Mesenchymal stem cell (in vitro differentiated cells and primary cell): ENCODE data around the gene PTCH1.

Experiments used
- DNase-seq: peaks from one replicate; pipeline ENCODE4 v3.0.0-alpha.2; 2013
- H2AFZ ChIP-seq: one replicate; pipeline ENCODE4 v1.6.1; 2013; ENCODE audit warnings: low read depth, mild to moderate bottlenecking, control low read depth, inconsistent platforms, low read length, moderate library complexity
- H2AK5ac ChIP-seq: 2 replicates; pipeline ENCODE4 v1.6.1; 2013; ENCODE audit warnings: low read length, moderate library complexity, mild to moderate bottlenecking, inconsistent platforms; ENCODE audit not compliant: severe bottlenecking
- H2BK120ac ChIP-seq: one replicate; pipeline ENCODE4 v1.6.1; 2013; ENCODE audit warnings: low read depth, mild to moderate bottlenecking, inconsistent platforms, low read length, moderate library complexity
- H2BK12ac ChIP-seq, 2 experiments: one replicate each; pipeline ENCODE4 v1.6.1; 2013; ENCODE audit warnings: inconsistent platforms in 2 of 2, low read length in 2 of 2, mild to moderate bottlenecking in 2 of 2, moderate library complexity in 2 of 2, control low read depth in 1 of 2
- H2BK15ac ChIP-seq: one replicate; pipeline ENCODE4 v1.6.1; 2013; ENCODE audit warnings: mild to moderate bottlenecking, low read depth, inconsistent platforms; ENCODE audit not compliant: poor library complexity, severe bottlenecking
- H2BK5ac ChIP-seq: 2 replicates; pipeline ENCODE4 v1.6.1; 2013; ENCODE audit warnings: low read depth, mild to moderate bottlenecking, low read length, control low read depth, inconsistent platforms; ENCODE audit not compliant: poor library complexity, severe bottlenecking
- H3K14ac ChIP-seq, 2 experiments: one replicate each; pipeline ENCODE4 v1.6.1; 2013; ENCODE audit warnings: inconsistent platforms in 2 of 2, low read length in 2 of 2, control low read depth in 1 of 2, mild to moderate bottlenecking in 1 of 2, moderate library complexity in 1 of 2
- H3K18ac ChIP-seq, 2 experiments: one replicate each; pipeline ENCODE4 v1.6.1; 2013; ENCODE audit warnings: inconsistent platforms in 2 of 2, low read length in 2 of 2, control low read depth in 1 of 2, low read depth in 1 of 2, mild to moderate bottlenecking in 1 of 2
- H3K23ac ChIP-seq, 2 experiments: one replicate each; pipeline ENCODE4 v1.6.1; 2013; ENCODE audit warnings: inconsistent platforms in 2 of 2, low read length in 2 of 2, mild to moderate bottlenecking in 2 of 2, moderate library complexity in 2 of 2, control low read depth in 1 of 2
- H3K27ac ChIP-seq: 2 replicates; pipeline ENCODE4 v1.5.1; 2013; ENCODE audit warnings: mild to moderate bottlenecking, moderate library complexity, low read length, control low read depth, inconsistent platforms; ENCODE audit not compliant: poor library complexity, severe bottlenecking
- H3K27me3 ChIP-seq, 2 experiments: 2 replicates each; pipeline versions ENCODE4 v1.6.1 to v1.7.0; 2013; ENCODE audit warnings: low read length in 2 of 2, mild to moderate bottlenecking in 2 of 2, moderate library complexity in 2 of 2, control low read depth in 1 of 2, inconsistent platforms in 1 of 2; ENCODE audit not compliant: control insufficient read depth in 1 of 2, insufficient read depth in 1 of 2
- H3K36me3 ChIP-seq, 2 experiments: 2 replicates each; pipeline versions ENCODE4 v1.6.1 to v1.7.0; 2013; ENCODE audit warnings: low read length in 2 of 2, control low read depth in 1 of 2, inconsistent platforms in 1 of 2, low read depth in 1 of 2, mild to moderate bottlenecking in 1 of 2; ENCODE audit not compliant: insufficient read depth in 2 of 2, control insufficient read depth in 1 of 2
- H3K4ac ChIP-seq, 2 experiments: one replicate each; pipeline ENCODE4 v1.6.1; 2013; ENCODE audit warnings: inconsistent platforms in 2 of 2, low read length in 2 of 2, mild to moderate bottlenecking in 2 of 2, moderate library complexity in 2 of 2, control low read depth in 1 of 2, low read depth in 1 of 2
- H3K4me1 ChIP-seq: 2 replicates; pipeline ENCODE4 v1.6.1; 2013; ENCODE audit warnings: low read depth, low read length, control low read depth; ENCODE audit not compliant: control insufficient read depth, insufficient read depth
- H3K4me2 ChIP-seq: 2 replicates; pipeline ENCODE4 v1.6.1; 2013; ENCODE audit warnings: low read length, mild to moderate bottlenecking, inconsistent platforms; ENCODE audit not compliant: poor library complexity, severe bottlenecking
- H3K4me3 ChIP-seq, 2 experiments: 2 replicates each; pipeline versions ENCODE4 v1.5.1 to v1.7.0; 2013; ENCODE audit warnings: low read length in 2 of 2, mild to moderate bottlenecking in 2 of 2, control low read depth in 1 of 2, low read depth in 1 of 2; ENCODE audit not compliant: insufficient read depth in 1 of 2
- H3K79me1 ChIP-seq: replicated peaks from 2 replicates; pipeline ENCODE4 v1.6.1; 2013; ENCODE audit warnings: mild to moderate bottlenecking, control low read depth, low read length, inconsistent platforms; ENCODE audit not compliant: poor library complexity, severe bottlenecking
- H3K9ac ChIP-seq: 2 replicates; pipeline ENCODE4 v1.7.0; 2013; ENCODE audit warnings: mild to moderate bottlenecking, low read length, moderate library complexity
- H3K9me3 ChIP-seq: 2 replicates; pipeline ENCODE4 v1.7.0; 2013; ENCODE audit warnings: mild to moderate bottlenecking, low read length; ENCODE audit not compliant: control insufficient read depth
- H4K8ac ChIP-seq: one replicate; pipeline ENCODE4 v1.6.1; 2013; ENCODE audit warnings: inconsistent platforms, mild to moderate bottlenecking, low read length, moderate library complexity
- H4K91ac ChIP-seq: one replicate; pipeline ENCODE4 v1.6.1; 2013; ENCODE audit warnings: mild to moderate bottlenecking, low read length, inconsistent platforms
- WGBS: methylation state at CpG from one replicate; pipeline ENCODE4 v1.1.7; 2013; ENCODE audit warnings: mixed read lengths; 5-methylcytosine and 5-hydroxymethylcytosine counted together

Gene PTCH1

GRCh38 chr9:95444160-95444559 lies 72.6 kb downstream of the PTCH1 start:
- H4K91ac ChIP-seq = no peak overlapping the region
- no peak overlapping the region for H3K4me3 ChIP-seq
- no peak overlapping the region for H3K23ac ChIP-seq
- H3K4ac ChIP-seq = no peak overlapping the region
- H2AFZ ChIP-seq = no peak overlapping the region
- H2BK12ac ChIP-seq = no peak overlapping the region
- H4K8ac ChIP-seq = peak overlapping the region; percentile 38
- H2BK5ac ChIP-seq = no peak overlapping the region
- no peaks in the 10 kb centered on the region for H3K79me1 ChIP-seq
- no peaks in the 10 kb centered on the region for H3K27me3 ChIP-seq
- DNase-seq = no peak
- H3K27ac ChIP-seq = no peak overlapping the region
- no peak overlapping the region for H2BK15ac ChIP-seq
- no peak overlapping the region for H3K14ac ChIP-seq
- H3K4me2 ChIP-seq = no peak overlapping the region
- H2BK120ac ChIP-seq = no peak overlapping the region
- no peaks in the 10 kb centered on the region for H3K9me3 ChIP-seq
- peaks cover 13% of the 10 kb centered on the region for H3K4me1 ChIP-seq
- H3K9ac ChIP-seq = no peak overlapping the region
- no peak overlapping the region for H3K18ac ChIP-seq
- H3K36me3 ChIP-seq = peaks cover 16 to 42% of the 10 kb centered on the region in 2 experiments
- WGBS = 95% methylated on average over 9 of the region's 15 CpGs
- H2AK5ac ChIP-seq = no peak overlapping the region

- Histone ChIP-seq H2BK12ac (no peak overlapping the region), H3K36me3 (peaks cover 16 to 37% of the 10 kb centered on the region in 2 experiments), H3K18ac (no peak overlapping the region), H2BK5ac (no peak overlapping the region), H4K91ac (no peak overlapping the region), H2BK120ac (no peak overlapping the region), H3K4me1 (peaks cover 12% of the 10 kb centered on the region), H2AK5ac (no peak overlapping the region), H3K9me3 (no peaks in the 10 kb centered on the region), H3K4me2 (no peak overlapping the region), H2AFZ (no peak overlapping the region), H3K9ac (no peak overlapping the region), H3K27me3 (no peaks in the 10 kb centered on the region), H3K14ac (no peak overlapping the region), H3K4me3 (no peak overlapping the region), H3K27ac (no peak overlapping the region), H3K23ac (no peak overlapping the region), H3K79me1 (no peaks in the 10 kb centered on the region), H2BK15ac (no peak overlapping the region), H4K8ac (no peak overlapping the region), H3K4ac (no peak overlapping the region)
- WGBS = 91% methylated on average over 2 of the region's 2 CpGs
- DNase-seq = no peak
Measured at GRCh38 chr9:95443301-95443700, 73.5 kb downstream of the PTCH1 start.

- Histone ChIP-seq H4K8ac (no peak overlapping the region), H4K91ac (no peak overlapping the region), H3K79me1 (no peaks in the 10 kb centered on the region), H3K4me3 (no peak overlapping the region), H3K4ac (no peak overlapping the region), H3K4me2 (no peak overlapping the region), H2BK12ac (no peak overlapping the region), H2BK120ac (no peak overlapping the region), H3K9me3 (no peaks in the 10 kb centered on the region), H3K27me3 (no peaks in the 10 kb centered on the region), H3K9ac (no peak overlapping the region), H2BK15ac (no peak overlapping the region), H2BK5ac (no peak overlapping the region), H3K23ac (no peak overlapping the region), H3K36me3 (peaks cover 8 to 16% of the 10 kb centered on the region in 2 experiments), H3K14ac (no peak overlapping the region), H3K27ac (no peak overlapping the region), H2AK5ac (no peak overlapping the region), H2AFZ (no peak overlapping the region), H3K4me1 (peaks cover 1% of the 10 kb centered on the region), H3K18ac (no peak overlapping the region)
- DNase-seq = no peak
- 95% methylated on average over 9 of the region's 9 CpGs for WGBS
Measured at GRCh38 chr9:95441081-95441480, 75.7 kb downstream of the PTCH1 start.

GRCh38 chr9:95440447-95440846 lies 76.3 kb downstream of the PTCH1 start:
- H3K4me3 ChIP-seq = no peak overlapping the region
- H3K4me1 ChIP-seq = peaks cover 1% of the 10 kb centered on the region
- H2BK120ac ChIP-seq = no peak overlapping the region
- no peak overlapping the region for H3K14ac ChIP-seq
- no peak overlapping the region for H3K27ac ChIP-seq
- no peak overlapping the region for H3K4me2 ChIP-seq
- peak overlapping the region in 1 of 2 experiments; percentile 17 for H3K4ac ChIP-seq
- H3K9me3 ChIP-seq = no peaks in the 10 kb centered on the region
- no peak overlapping the region for H2BK15ac ChIP-seq
- no peak overlapping the region for H2BK12ac ChIP-seq
- H3K27me3 ChIP-seq = no peaks in the 10 kb centered on the region
- H3K23ac ChIP-seq = no peak overlapping the region
- no peak overlapping the region for H3K18ac ChIP-seq
- H4K8ac ChIP-seq = no peak overlapping the region
- peaks cover 6 to 15% of the 10 kb centered on the region in 2 experiments for H3K36me3 ChIP-seq
- no peak for DNase-seq
- WGBS = 89% methylated on average over 3 of the region's 3 CpGs
- no peak overlapping the region for H2AFZ ChIP-seq
- H2BK5ac ChIP-seq = no peak overlapping the region
- no peaks in the 10 kb centered on the region for H3K79me1 ChIP-seq
- no peak overlapping the region for H3K9ac ChIP-seq
- no peak overlapping the region for H2AK5ac ChIP-seq
- H4K91ac ChIP-seq = no peak overlapping the region
